B cell (primary cell): Measurements from ENCODE around the gene NKTR.

Source experiments
- EZH2 ChIP-seq: IDR thresholded peaks from 2 replicates; pipeline ENCODE4 v1.6.1; 2012; ENCODE audit warnings: borderline replicate concordance, low read depth, mild to moderate bottlenecking, moderate library complexity, low read length; ENCODE audit not compliant: insufficient read depth, poor library complexity, severe bottlenecking
- TF ChIP-seq, protein P1 (sequence below): fragments of 200-600 bp; IDR thresholded peaks from one replicate; pipeline ENCODE4 v1.8.0; 2022; ENCODE audit warnings: antibody characterized with exemption, mild to moderate bottlenecking

DNA sequence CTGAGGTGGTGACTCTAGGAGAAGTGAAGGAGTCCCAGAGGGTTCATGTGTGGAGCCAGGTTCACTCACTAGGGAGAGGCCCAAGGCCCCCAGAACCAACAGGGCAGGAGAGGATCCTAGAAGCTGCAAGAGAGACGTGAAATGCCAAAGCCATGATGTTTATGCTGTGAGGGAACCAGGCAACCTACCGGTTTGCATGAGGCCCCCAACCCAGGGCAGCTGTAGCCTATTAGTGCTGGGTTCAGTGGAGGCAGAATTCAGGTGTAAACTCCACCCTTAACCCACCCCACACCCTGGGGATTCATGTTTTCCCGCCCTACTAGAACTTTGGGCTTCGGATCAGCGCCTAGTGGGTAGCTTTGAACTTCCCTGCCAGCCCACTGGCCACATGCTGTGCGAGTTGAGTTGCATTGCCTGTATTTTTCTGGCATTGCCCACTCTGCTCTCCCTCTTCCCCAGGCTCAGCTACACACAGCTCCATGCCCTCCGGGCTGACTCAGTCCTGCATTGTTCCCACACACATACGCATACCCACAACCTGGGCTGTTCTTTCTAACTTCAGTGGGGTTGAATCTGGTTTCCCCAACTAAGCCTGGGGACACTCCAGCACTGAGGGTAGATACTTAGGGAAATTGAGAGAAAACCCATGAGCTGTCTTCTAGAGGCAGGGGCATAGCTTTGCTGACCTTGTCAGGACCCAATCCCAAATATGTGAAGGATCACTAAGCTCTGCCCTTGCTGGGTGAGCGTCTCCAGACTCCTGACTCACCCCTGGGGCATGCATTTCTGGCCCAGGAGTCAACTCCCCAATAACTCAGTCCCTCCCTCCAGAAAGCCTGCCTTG, 51.0 kb downstream of the NKTR start:
- TF ChIP-seq, protein P1, sequence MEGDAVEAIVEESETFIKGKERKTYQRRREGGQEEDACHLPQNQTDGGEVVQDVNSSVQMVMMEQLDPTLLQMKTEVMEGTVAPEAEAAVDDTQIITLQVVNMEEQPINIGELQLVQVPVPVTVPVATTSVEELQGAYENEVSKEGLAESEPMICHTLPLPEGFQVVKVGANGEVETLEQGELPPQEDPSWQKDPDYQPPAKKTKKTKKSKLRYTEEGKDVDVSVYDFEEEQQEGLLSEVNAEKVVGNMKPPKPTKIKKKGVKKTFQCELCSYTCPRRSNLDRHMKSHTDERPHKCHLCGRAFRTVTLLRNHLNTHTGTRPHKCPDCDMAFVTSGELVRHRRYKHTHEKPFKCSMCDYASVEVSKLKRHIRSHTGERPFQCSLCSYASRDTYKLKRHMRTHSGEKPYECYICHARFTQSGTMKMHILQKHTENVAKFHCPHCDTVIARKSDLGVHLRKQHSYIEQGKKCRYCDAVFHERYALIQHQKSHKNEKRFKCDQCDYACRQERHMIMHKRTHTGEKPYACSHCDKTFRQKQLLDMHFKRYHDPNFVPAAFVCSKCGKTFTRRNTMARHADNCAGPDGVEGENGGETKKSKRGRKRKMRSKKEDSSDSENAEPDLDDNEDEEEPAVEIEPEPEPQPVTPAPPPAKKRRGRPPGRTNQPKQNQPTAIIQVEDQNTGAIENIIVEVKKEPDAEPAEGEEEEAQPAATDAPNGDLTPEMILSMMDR, result no peak
- no peak for TF ChIP-seq EZH2
